ENCODE results near the gene PRKAG2.

The PRKAG2 gene

DNA sequence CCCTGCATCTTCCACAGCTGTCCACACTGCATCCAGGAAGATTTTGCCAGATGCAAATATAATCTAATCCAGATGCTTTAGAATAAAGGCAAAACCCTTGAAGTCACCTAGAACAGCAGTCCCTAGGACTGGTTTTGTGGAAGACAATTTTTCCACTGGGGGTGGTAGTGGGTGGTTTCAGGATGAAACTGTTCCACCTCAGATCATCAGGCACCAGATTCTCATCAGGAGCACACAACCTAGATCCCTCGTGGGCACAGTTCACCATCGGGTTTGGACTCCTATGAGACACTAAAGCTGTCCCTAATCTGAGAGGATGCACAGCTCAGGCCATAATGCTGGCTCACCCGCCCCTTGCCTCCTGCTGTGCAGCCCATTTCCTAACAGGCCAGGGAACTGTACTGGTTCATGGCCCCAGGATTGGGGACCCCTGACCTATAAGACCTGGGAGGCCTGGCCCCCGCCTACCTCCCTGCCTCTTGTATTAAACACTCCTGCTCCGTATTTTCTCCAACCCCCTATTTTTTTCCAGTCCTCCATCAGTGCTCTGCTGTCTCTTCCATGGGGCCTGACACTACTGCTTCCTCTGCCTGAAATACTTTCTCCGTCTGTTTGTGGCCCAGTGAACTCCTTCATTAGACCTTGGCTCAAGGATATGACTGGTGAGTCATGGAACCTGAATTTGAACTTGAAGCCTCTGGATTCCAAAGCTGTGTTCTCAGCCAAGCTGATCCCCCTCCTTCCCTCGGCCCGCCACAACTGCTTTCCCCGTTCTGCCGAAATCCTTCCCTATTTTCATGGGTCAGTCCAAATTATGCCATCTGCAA, 277.3 kb downstream of the PRKAG2 start:
- no peak for TF ChIP-seq Cebpa-rat (IDR thresholded peaks at IDR 0.05)
- H3K4me1 ChIP-seq, result peaks cover 0 to 6% (median 2%) of the 10 kb centered on the region in 10 experiments; a peak in 4 of 20 replicates
- peaks cover 0 to 3% (median 0%) of the 10 kb centered on the region in 11 experiments; a peak in 5 of 22 replicates for H3K9me3 ChIP-seq (replicated peaks in 1 of 11)
- H3K4me3 ChIP-seq, result no peak overlapping the region
- H4K20me1 ChIP-seq, result peaks cover 0 to 26% (median 9%) of the 10 kb centered on the region in 11 experiments; a peak in 10 of 22 replicates
- H3K9ac ChIP-seq, result no peak overlapping the region
- H3K4me2 ChIP-seq, result no peak overlapping the region
- peaks cover 4 to 20% (median 16%) of the 10 kb centered on the region in 11 experiments; a peak in 17 of 22 replicates for H3K36me3 ChIP-seq
- H3K27ac ChIP-seq, result no peak overlapping the region
- no peaks in the 10 kb centered on the region for H3K27me3 ChIP-seq

GRCh38 chr7:151597541-151598444, 279.1 kb downstream of the PRKAG2 start:
- H3K27ac ChIP-seq, result no peak overlapping the region
- peaks cover 0 to 30% (median 7%) of the 10 kb centered on the region in 11 experiments; a peak in 8 of 22 replicates for H4K20me1 ChIP-seq
- peaks cover 0 to 1% (median 0%) of the 10 kb centered on the region in 11 experiments; a peak in 4 of 22 replicates for H3K9me3 ChIP-seq (replicated peaks in 1 of 11)
- H3K4me1 ChIP-seq, result peaks cover 0 to 6% (median 2%) of the 10 kb centered on the region in 10 experiments; a peak in 4 of 20 replicates
- no peaks in the 10 kb centered on the region for H3K27me3 ChIP-seq
- peaks cover 9 to 25% (median 21%) of the 10 kb centered on the region in 11 experiments; a peak in 20 of 22 replicates for H3K36me3 ChIP-seq
- no peak overlapping the region for H3K4me2 ChIP-seq
- no peak overlapping the region for H3K4me3 ChIP-seq
- H3K9ac ChIP-seq, result no peak overlapping the region
- TF ChIP-seq Cebpa-rat (IDR thresholded peaks at IDR 0.05), result no peak

DNA sequence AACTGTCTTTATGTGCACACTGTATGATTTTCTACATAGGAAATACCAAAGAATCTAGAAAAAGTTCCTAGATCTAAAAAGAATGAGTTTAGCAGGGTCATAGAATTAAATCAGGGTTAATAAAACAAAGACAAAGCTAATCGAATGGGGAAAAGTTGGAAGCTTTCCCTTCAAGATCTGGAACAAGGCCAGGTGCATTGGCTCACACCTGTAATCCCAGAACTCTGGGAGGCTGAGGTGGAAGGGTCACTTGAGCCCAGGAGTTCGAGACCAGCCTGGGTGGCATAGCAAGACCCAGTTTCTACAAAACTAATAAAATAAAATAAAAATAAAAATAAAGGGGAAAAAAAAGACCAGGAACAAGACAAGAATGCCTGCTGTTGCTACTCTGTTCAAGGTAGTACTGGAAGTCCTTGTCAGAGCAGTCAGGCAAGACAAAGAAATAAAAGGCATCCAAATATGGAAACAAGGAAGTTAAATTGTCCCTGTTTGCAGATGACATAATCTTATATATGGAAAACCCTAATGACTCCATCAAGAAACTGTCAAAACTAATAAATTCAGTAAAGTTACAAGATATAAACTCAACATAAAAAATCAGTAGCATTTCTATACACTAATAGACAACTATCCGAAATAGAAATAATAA, 281.1 kb downstream of the PRKAG2 start:
- Histone ChIP-seq H3K36me3 (peaks cover 14 to 44% (median 28%) of the 10 kb centered on the region in 11 experiments; a peak in 21 of 22 replicates), H4K20me1 (peaks cover 0 to 38% (median 9%) of the 10 kb centered on the region in 11 experiments; a peak in 9 of 22 replicates), H3K27me3 (no peaks in the 10 kb centered on the region), H3K9ac (no peak overlapping the region), H3K9me3 (replicated peaks in 1 of 11) (no peaks in the 10 kb centered on the region; a peak in 3 of 22 replicates), H3K4me1 (peaks cover 0 to 9% (median 6%) of the 10 kb centered on the region in 10 experiments; a peak in 10 of 20 replicates), H3K4me3 (no peak overlapping the region), H3K27ac (no peak overlapping the region), H3K4me2 (0 out of 22 replicates have a peak overlapping the region, but pooled peaks of 2 of the 11 experiments have one; percentile 2 to 34)
- TF ChIP-seq Cebpa-rat (IDR thresholded peaks at IDR 0.05), result no peak

- H3K9ac ChIP-seq, result no peak overlapping the region
- H3K27ac ChIP-seq, result no peak overlapping the region
- peaks cover 0 to 17% (median 9%) of the 10 kb centered on the region in 10 experiments; a peak in 10 of 20 replicates for H3K4me1 ChIP-seq
- TF ChIP-seq Cebpa-rat (IDR thresholded peaks at IDR 0.05), result no peak
- no peaks in the 10 kb centered on the region; a peak in 3 of 22 replicates for H3K9me3 ChIP-seq (replicated peaks in 1 of 11)
- H3K4me3 ChIP-seq, result no peak overlapping the region
- peaks cover 14 to 49% (median 33%) of the 10 kb centered on the region in 11 experiments; a peak in 21 of 22 replicates for H3K36me3 ChIP-seq
- H3K4me2 ChIP-seq, result no peak overlapping the region
- no peaks in the 10 kb centered on the region for H3K27me3 ChIP-seq
- H4K20me1 ChIP-seq, result peaks cover 0 to 26% (median 6%) of the 10 kb centered on the region in 11 experiments; a peak in 7 of 22 replicates
Observed at GRCh38 chr7:151592868-151593486, 283.9 kb downstream of the PRKAG2 start.

DNA sequence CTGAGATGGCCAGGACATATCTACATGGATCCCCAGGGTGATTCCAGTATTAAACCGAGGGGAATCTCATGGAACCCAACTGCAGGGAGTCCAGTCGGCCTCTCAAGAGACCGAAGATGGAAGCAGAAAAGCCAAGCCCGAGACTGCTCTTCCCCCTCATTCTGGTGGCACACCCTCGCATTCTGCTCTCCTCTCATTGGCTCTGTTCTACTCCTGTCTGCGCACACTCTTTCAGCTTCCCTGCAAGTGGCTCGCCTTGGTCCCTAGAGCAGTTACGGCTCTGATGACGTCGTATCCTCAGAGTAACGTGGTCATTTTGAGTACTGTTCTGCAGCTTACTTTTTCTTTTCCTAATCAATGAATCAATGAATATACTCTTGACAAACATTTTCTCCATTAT, 284.6 kb downstream of the PRKAG2 start:
- H3K27ac ChIP-seq, result no peak overlapping the region
- no peaks in the 10 kb centered on the region; a peak in 3 of 22 replicates for H3K9me3 ChIP-seq (replicated peaks in 1 of 11)
- no peak overlapping the region for H3K4me3 ChIP-seq
- peaks cover 2 to 17% (median 11%) of the 10 kb centered on the region in 10 experiments; a peak in 17 of 20 replicates for H3K4me1 ChIP-seq
- H3K36me3 ChIP-seq, result peaks cover 17 to 50% (median 33%) of the 10 kb centered on the region in 11 experiments; a peak in 21 of 22 replicates
- no peaks in the 10 kb centered on the region for H3K27me3 ChIP-seq
- no peak overlapping the region for H3K4me2 ChIP-seq
- TF ChIP-seq Cebpa-rat (IDR thresholded peaks at IDR 0.05), result no peak
- H3K9ac ChIP-seq, result no peak overlapping the region
- H4K20me1 ChIP-seq, result peaks cover 0 to 26% (median 6%) of the 10 kb centered on the region in 11 experiments; a peak in 7 of 22 replicates

GRCh38 chr7:151591866-151592265, 285.0 kb downstream of the PRKAG2 start:
- H3K9ac ChIP-seq, result no peak overlapping the region
- H3K27ac ChIP-seq, result no peak overlapping the region
- peaks cover 16 to 52% (median 33%) of the 10 kb centered on the region in 11 experiments; a peak in 21 of 22 replicates for H3K36me3 ChIP-seq
- no peaks in the 10 kb centered on the region for H3K27me3 ChIP-seq
- H3K4me3 ChIP-seq, result no peak overlapping the region
- no peaks in the 10 kb centered on the region; a peak in 3 of 22 replicates for H3K9me3 ChIP-seq (replicated peaks in 1 of 11)
- H4K20me1 ChIP-seq, result peaks cover 0 to 26% (median 6%) of the 10 kb centered on the region in 11 experiments; a peak in 7 of 22 replicates
- H3K4me1 ChIP-seq, result peaks cover 5 to 22% (median 16%) of the 10 kb centered on the region in 10 experiments; a peak in 18 of 20 replicates
- TF ChIP-seq Cebpa-rat (IDR thresholded peaks at IDR 0.05), result no peak
- H3K4me2 ChIP-seq, result no peak overlapping the region

DNA sequence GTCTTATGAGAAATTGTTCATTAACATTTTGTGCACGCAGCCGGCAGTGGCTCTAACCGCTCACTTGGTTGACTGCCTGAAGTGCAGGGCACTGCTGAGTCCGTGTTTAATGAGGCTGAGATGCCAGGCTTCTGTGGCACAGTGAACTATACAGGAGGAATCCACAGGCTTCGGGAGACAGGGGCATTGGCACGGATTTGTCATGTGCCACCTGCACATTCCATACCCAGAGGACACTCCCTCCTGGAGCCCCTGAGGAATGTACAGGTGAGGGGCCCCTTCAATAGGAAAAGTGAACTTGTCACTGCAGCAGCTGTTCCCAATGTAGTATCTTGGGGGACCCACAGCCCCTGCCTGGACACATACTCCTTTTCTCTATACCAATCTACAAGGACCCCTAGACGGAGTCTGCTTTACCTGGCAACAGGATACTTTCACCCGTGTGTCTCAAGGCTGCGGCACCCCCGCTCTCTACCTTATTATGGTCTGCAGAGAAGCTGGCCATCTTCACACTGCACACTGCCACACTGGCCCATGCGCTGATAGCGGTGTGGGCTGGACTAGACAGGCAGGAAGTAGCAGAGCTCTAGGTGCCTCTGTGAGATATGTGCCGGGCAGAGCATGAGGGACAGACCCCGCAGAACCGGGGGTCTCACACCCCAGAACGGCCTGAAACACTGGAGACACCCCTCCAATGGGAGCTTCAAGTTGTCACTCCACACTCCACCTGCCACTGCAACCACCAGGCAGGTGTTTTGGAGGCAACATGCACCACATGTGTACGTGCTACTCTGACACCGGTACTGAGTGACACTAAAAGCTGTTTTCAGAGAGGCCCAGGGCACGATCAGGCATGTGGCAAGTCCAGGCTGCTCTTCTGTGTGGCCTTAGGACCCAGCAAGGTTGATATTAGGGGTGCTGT, 285.8 kb downstream of the PRKAG2 start:
- Histone ChIP-seq H3K4me2 (peak overlapping the region in 4 of 11 experiments; percentile 6 to 27 (median 12); a peak in 1 of 22 replicates), H3K4me3 (no peak overlapping the region), H3K27ac (no peak overlapping the region), H3K4me1 (peaks cover 5 to 29% (median 23%) of the 10 kb centered on the region in 10 experiments; a peak in 18 of 20 replicates), H3K9me3 (replicated peaks in 1 of 11) (no peaks in the 10 kb centered on the region), H3K27me3 (no peaks in the 10 kb centered on the region), H3K36me3 (peaks cover 15 to 53% (median 33%) of the 10 kb centered on the region in 11 experiments; a peak in 21 of 22 replicates), H3K9ac (no peak overlapping the region), H4K20me1 (peaks cover 0 to 26% (median 6%) of the 10 kb centered on the region in 11 experiments; a peak in 7 of 22 replicates)
- no peak for TF ChIP-seq Cebpa-rat (IDR thresholded peaks at IDR 0.05)

Data from BLaER1 treated with 17β-estradiol and CSF1 and Interleukin-3, amounts not matched to agents 10 nM and 100 nM (cell line).